ENCODE data around the gene DDX27. TPM values are rescaled to one million over a fixed set of nuclear protein-coding genes. Genes with fewer than 3 reads are reported as not detected.

The DDX27 gene
- total and polyA plus RNA-seq, 2 of the 13 experiments (the other 11 are each of a cell fraction or from before 2014, with no cell fraction given), result 42.6 to 72.8 TPM

- TF ChIP-seq, protein P1, sequence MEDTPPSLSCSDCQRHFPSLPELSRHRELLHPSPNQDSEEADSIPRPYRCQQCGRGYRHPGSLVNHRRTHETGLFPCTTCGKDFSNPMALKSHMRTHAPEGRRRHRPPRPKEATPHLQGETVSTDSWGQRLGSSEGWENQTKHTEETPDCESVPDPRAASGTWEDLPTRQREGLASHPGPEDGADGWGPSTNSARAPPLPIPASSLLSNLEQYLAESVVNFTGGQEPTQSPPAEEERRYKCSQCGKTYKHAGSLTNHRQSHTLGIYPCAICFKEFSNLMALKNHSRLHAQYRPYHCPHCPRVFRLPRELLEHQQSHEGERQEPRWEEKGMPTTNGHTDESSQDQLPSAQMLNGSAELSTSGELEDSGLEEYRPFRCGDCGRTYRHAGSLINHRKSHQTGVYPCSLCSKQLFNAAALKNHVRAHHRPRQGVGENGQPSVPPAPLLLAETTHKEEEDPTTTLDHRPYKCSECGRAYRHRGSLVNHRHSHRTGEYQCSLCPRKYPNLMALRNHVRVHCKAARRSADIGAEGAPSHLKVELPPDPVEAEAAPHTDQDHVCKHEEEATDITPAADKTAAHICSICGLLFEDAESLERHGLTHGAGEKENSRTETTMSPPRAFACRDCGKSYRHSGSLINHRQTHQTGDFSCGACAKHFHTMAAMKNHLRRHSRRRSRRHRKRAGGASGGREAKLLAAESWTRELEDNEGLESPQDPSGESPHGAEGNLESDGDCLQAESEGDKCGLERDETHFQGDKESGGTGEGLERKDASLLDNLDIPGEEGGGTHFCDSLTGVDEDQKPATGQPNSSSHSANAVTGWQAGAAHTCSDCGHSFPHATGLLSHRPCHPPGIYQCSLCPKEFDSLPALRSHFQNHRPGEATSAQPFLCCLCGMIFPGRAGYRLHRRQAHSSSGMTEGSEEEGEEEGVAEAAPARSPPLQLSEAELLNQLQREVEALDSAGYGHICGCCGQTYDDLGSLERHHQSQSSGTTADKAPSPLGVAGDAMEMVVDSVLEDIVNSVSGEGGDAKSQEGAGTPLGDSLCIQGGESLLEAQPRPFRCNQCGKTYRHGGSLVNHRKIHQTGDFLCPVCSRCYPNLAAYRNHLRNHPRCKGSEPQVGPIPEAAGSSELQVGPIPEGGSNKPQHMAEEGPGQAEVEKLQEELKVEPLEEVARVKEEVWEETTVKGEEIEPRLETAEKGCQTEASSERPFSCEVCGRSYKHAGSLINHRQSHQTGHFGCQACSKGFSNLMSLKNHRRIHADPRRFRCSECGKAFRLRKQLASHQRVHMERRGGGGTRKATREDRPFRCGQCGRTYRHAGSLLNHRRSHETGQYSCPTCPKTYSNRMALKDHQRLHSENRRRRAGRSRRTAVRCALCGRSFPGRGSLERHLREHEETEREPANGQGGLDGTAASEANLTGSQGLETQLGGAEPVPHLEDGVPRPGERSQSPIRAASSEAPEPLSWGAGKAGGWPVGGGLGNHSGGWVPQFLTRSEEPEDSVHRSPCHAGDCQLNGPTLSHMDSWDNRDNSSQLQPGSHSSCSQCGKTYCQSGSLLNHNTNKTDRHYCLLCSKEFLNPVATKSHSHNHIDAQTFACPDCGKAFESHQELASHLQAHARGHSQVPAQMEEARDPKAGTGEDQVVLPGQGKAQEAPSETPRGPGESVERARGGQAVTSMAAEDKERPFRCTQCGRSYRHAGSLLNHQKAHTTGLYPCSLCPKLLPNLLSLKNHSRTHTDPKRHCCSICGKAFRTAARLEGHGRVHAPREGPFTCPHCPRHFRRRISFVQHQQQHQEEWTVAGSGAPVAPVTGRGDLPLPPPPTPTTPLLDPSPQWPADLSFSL (CRISPR knock-in tag; IDR thresholded peaks at IDR 0.05), result no peak
- TF ChIP-seq ZNF350 (CRISPR knock-in tag; IDR thresholded peaks at IDR 0.05; ENCODE audit: borderline replicate concordance, low read depth), result 0 out of 2 replicates have a peak, but pooled peaks have one; percentile 28
- TF ChIP-seq CBX1 (IDR thresholded peaks at IDR 0.05; ENCODE audit: low read depth), result no peak
- TF ChIP-seq, protein P2, sequence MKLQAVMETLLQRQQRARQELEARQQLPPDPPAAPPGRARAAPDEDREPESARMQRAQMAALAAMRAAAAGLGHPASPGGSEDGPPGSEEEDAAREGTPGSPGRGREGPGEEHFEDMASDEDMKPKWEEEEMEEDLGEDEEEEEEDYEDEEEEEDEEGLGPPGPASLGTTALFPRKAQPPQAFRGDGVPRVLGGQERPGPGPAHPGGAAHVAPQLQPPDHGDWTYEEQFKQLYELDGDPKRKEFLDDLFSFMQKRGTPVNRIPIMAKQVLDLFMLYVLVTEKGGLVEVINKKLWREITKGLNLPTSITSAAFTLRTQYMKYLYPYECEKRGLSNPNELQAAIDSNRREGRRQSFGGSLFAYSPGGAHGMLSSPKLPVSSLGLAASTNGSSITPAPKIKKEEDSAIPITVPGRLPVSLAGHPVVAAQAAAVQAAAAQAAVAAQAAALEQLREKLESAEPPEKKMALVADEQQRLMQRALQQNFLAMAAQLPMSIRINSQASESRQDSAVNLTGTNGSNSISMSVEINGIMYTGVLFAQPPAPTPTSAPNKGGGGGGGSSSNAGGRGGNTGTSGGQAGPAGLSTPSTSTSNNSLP (IDR thresholded peaks at IDR 0.05; ENCODE audit: low read depth, low read length), result no peak
- TF ChIP-seq SMARCC2 (IDR thresholded peaks at IDR 0.05), result no peak
- no peak for TF ChIP-seq TBL1XR1 (IDR thresholded peaks at IDR 0.05; ENCODE audit: borderline replicate concordance, low read length, partially characterized antibody)
- no peak for TF ChIP-seq E2F2 (CRISPR knock-in tag; IDR thresholded peaks at IDR 0.05; ENCODE audit: borderline replicate concordance)
- no peak for TF ChIP-seq ZNF138 (CRISPR knock-in tag; IDR thresholded peaks at IDR 0.05; ENCODE audit: low read depth)
- no peak for TF ChIP-seq ONECUT2 (CRISPR knock-in tag; IDR thresholded peaks at IDR 0.05)
- no peak; the same call in 1 of the 2 replicates for TF ChIP-seq RNF219 (CRISPR knock-in tag; IDR thresholded peaks at IDR 0.05)
- TF ChIP-seq, protein P3, sequence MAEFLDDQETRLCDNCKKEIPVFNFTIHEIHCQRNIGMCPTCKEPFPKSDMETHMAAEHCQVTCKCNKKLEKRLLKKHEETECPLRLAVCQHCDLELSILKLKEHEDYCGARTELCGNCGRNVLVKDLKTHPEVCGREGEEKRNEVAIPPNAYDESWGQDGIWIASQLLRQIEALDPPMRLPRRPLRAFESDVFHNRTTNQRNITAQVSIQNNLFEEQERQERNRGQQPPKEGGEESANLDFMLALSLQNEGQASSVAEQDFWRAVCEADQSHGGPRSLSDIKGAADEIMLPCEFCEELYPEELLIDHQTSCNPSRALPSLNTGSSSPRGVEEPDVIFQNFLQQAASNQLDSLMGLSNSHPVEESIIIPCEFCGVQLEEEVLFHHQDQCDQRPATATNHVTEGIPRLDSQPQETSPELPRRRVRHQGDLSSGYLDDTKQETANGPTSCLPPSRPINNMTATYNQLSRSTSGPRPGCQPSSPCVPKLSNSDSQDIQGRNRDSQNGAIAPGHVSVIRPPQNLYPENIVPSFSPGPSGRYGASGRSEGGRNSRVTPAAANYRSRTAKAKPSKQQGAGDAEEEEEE (CRISPR knock-in tag; IDR thresholded peaks at IDR 0.05; ENCODE audit: borderline replicate concordance), result no peak
- TF ChIP-seq ZSCAN30 (CRISPR knock-in tag; IDR thresholded peaks at IDR 0.05), result no peak
- TF ChIP-seq ZNF235 (CRISPR knock-in tag; IDR thresholded peaks at IDR 0.05; ENCODE audit: borderline replicate concordance), result 0 out of 2 replicates have a peak, but pooled peaks have one; percentile 3
- no peak for TF ChIP-seq ZNF572 (CRISPR knock-in tag; IDR thresholded peaks at IDR 0.05)
- TF ChIP-seq JUND (CRISPR knock-in tag; IDR thresholded peaks at IDR 0.05), result no peak
Measured at GRCh38 chr20:49186535-49187329, 32.5 kb upstream of the DDX27 start (continued).
